Sigmoid colon (tissue), 7 donors: ENCODE data around the gene ZBBX. TPM values are rescaled to one million over a fixed set of nuclear protein-coding genes. Genes with fewer than 3 reads are reported as not detected.

Experiments used
- DNase-seq: peaks from one replicate; pipeline ENCODE4 v3.0.0-alpha.2; 2019
- H3K27ac ChIP-seq, 4 donors: fragments of 200-600 bp; sonication (generic); one replicate each; pipeline ENCODE4 v1.5.1; 2016 to 2019; ENCODE audit warnings: mild to moderate bottlenecking in 1 of 4
- H3K27me3 ChIP-seq, 3 donors: fragments of 200-600 bp; sonication (generic); one replicate each; pipeline ENCODE4 v1.5.1; 2019; ENCODE audit warnings: mild to moderate bottlenecking in 1 of 3
- H3K36me3 ChIP-seq, 4 donors: fragments of 200-600 bp; sonication (generic); one replicate each; pipeline ENCODE4 v1.5.1; 2016 to 2019
- H3K4me1 ChIP-seq, 4 donors: fragments of 200-600 bp; sonication (generic); one replicate each; pipeline ENCODE4 v1.5.1; 2017 to 2019
- H3K4me3 ChIP-seq, 4 donors: fragments of 200-600 bp; sonication (generic); one replicate each; pipeline ENCODE4 v1.5.1; 2017 to 2019; ENCODE audit warnings: mild to moderate bottlenecking in 2 of 4, moderate library complexity in 1 of 4
- H3K9me3 ChIP-seq, 4 donors: fragments of 200-600 bp in 3 of 4; sonication (generic) in 3 of 4; one replicate each; pipeline versions ENCODE4 v1.5.1 to v1.6.1; 2013 to 2019
- CTCF ChIP-seq, 4 experiments: fragments of 450-650 bp in 3 of 4; fragments of 200-600 bp in 1 of 4; IDR thresholded peaks; one replicate each; pipeline ENCODE4 v1.5.1; 2016 to 2019; ENCODE audit warnings: antibody characterized with exemption in 4 of 4, mild to moderate bottlenecking in 3 of 4, moderate library complexity in 2 of 4
- EP300 ChIP-seq, 4 donors: sonication (generic); formaldehyde crosslinking; IDR thresholded peaks; one replicate each; pipeline ENCODE4 v1.6.1; 2017; ENCODE audit warnings: antibody characterized with exemption in 4 of 4
- POLR2A ChIP-seq, 2 donors: fragments of 450-650 bp; IDR thresholded peaks; one replicate each; pipeline ENCODE4 v1.6.1; 2016; ENCODE audit warnings: antibody characterized with exemption in 2 of 2, mild to moderate bottlenecking in 2 of 2, moderate library complexity in 2 of 2
- POLR2AphosphoS5 ChIP-seq, 4 donors: sonication (generic); formaldehyde crosslinking; IDR thresholded peaks; one replicate each; pipeline ENCODE4 v1.6.1; 2017; ENCODE audit warnings: antibody characterized with exemption in 4 of 4
- WGBS, 2 donors: extraction: QIAGEN DNeasy Blood & Tissue Kit; methylation state at CpG; one replicate each; pipeline ENCODE4 v1.1.7; 2013; 5-methylcytosine and 5-hydroxymethylcytosine counted together
- intact Hi-C: fragments of 100-400 bp; cut with DNase I; formaldehyde crosslinking; loops from one replicate; pipeline ENCODE4 v1.15.1; 2023
- polyA plus RNA-seq, 3 donors: library from polyadenylated mRNA; stranded (reverse); fragments of 200-250 nt; gene quantifications; one replicate each; pipeline ENCODE4 v1.2.3, GENCODE V29; 2013
- total RNA-seq, 4 donors: library from RNA; depleted of rRNA; stranded (reverse); fragments of >200 nt; gene quantifications; one replicate each; pipeline ENCODE4 v1.1.0, GENCODE V29; 2016
- donor health status: healthy with polysubstance abuse.
- donor health status: Bipolar disorder and iron deficiency.
- donor health status: healthy.

ZBBX gene
- total and polyA plus RNA-seq, 7 donors: not detected

GRCh38 chr3:167318996-167319615, 61.0 kb downstream of the ZBBX start:
- Histone ChIP-seq H3K4me1 (no peaks in the 10 kb centered on the region), H3K36me3 (no peaks in the 10 kb centered on the region), H3K4me3 (no peak overlapping the region), H3K27me3 (no peaks in the 10 kb centered on the region), H3K27ac (no peak overlapping the region), H3K9me3 (no peaks in the 10 kb centered on the region)
- 27 to 48% methylated on average over 2 of the region's 2 CpGs for WGBS, 2 donors
- intact Hi-C loops: no loop called here
- no peak for DNase-seq
- TF ChIP-seq CTCF (IDR thresholded peaks at IDR 0.05): no peak
- no peak for TF ChIP-seq POLR2AphosphoS5 (IDR thresholded peaks at IDR 0.05)
- TF ChIP-seq POLR2A (IDR thresholded peaks at IDR 0.05): no peak
- TF ChIP-seq EP300 (IDR thresholded peaks at IDR 0.05): no peak

GRCh38 chr3:167318306-167318705, 61.8 kb downstream of the ZBBX start:
- Histone ChIP-seq H3K27me3 (no peaks in the 10 kb centered on the region), H3K36me3 (no peaks in the 10 kb centered on the region), H3K4me1 (no peaks in the 10 kb centered on the region), H3K27ac (no peak overlapping the region), H3K9me3 (no peaks in the 10 kb centered on the region), H3K4me3 (no peak overlapping the region)
- intact Hi-C loops: no loop called here
- DNase-seq: no peak
- no peak for TF ChIP-seq POLR2A (IDR thresholded peaks at IDR 0.05)
- no peak for TF ChIP-seq POLR2AphosphoS5 (IDR thresholded peaks at IDR 0.05)
- TF ChIP-seq EP300 (IDR thresholded peaks at IDR 0.05): no peak
- TF ChIP-seq CTCF (IDR thresholded peaks at IDR 0.05): no peak
- WGBS, 2 donors: 54 to 55% methylated on average over 2 of the region's 2 CpGs

DNA sequence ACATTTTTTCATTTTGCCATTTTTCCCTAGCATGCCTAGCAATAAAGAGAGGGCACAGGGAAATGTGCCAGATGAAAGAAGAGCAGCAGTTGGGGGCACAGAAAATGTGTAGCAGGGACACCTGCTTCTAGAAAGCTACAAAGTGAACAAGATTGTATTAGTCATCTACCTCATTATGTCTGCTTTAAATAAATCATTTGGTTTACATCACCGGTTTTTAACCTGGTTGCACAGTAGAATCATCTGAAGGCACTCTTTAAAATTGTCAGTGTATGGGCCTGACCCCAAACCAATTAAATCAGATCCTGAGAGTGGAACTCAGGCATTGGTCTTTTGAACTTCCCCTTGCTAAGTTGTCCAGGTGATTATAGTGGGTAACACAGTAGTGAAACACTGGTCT, 73.8 kb downstream of the ZBBX start:
- peaks cover 0 to 22% (median 9%) of the 10 kb centered on the region in 4 donors for H3K4me1 ChIP-seq
- H3K9me3 ChIP-seq: no peaks in the 10 kb centered on the region
- H3K36me3 ChIP-seq: no peaks in the 10 kb centered on the region
- H3K4me3 ChIP-seq: no peak overlapping the region
- no peaks in the 10 kb centered on the region for H3K27me3 ChIP-seq
- H3K27ac ChIP-seq: no peak overlapping the region
- TF ChIP-seq EP300 (IDR thresholded peaks at IDR 0.05) (no peak), POLR2AphosphoS5 (IDR thresholded peaks at IDR 0.05) (no peak), POLR2A (IDR thresholded peaks at IDR 0.05) (no peak), CTCF (IDR thresholded peaks at IDR 0.05) (no peak)
- no peak for DNase-seq
- intact Hi-C loops: no loop called here
- 64 to 71% methylated on average over 1 of the region's 1 CpG for WGBS, 2 donors

GRCh38 chr3:167305340-167305890, 74.7 kb downstream of the ZBBX start:
- Histone ChIP-seq H3K9me3 (no peaks in the 10 kb centered on the region), H3K36me3 (no peaks in the 10 kb centered on the region), H3K4me1 (peaks cover 0 to 22% (median 9%) of the 10 kb centered on the region in 4 donors), H3K4me3 (no peak overlapping the region), H3K27me3 (no peaks in the 10 kb centered on the region), H3K27ac (no peak overlapping the region)
- intact Hi-C loops: no loop called here
- 0 to 33% methylated on average over 1 of the region's 1 CpG for whole genome bisulfite sequencing, 2 donors
- no peak for TF ChIP-seq POLR2AphosphoS5 (IDR thresholded peaks at IDR 0.05)
- TF ChIP-seq POLR2A (IDR thresholded peaks at IDR 0.05): no peak
- no peak for TF ChIP-seq EP300 (IDR thresholded peaks at IDR 0.05)
- TF ChIP-seq CTCF (IDR thresholded peaks at IDR 0.05): no peak
- no peak for DNase-seq

- TF ChIP-seq CTCF (IDR thresholded peaks at IDR 0.05) (no peak), EP300 (IDR thresholded peaks at IDR 0.05) (no peak), POLR2AphosphoS5 (IDR thresholded peaks at IDR 0.05) (peak in 3 of 4 donors; percentile 17 to 33 (median 22)), POLR2A (IDR thresholded peaks at IDR 0.05) (no peak)
- H3K9me3 ChIP-seq: no peaks in the 10 kb centered on the region
- no peaks in the 10 kb centered on the region for H3K36me3 ChIP-seq
- H3K27me3 ChIP-seq: no peaks in the 10 kb centered on the region
- peaks cover 0 to 22% (median 10%) of the 10 kb centered on the region in 4 donors for H3K4me1 ChIP-seq
- no peak overlapping the region for H3K4me3 ChIP-seq
- no peak overlapping the region for H3K27ac ChIP-seq
- 40 to 50% methylated on average over 3 of the region's 3 CpGs for WGBS, 2 donors
- intact Hi-C loops: no loop called here
- no peak for DNase-seq
Observed at GRCh38 chr3:167304077-167304476, 76.0 kb downstream of the ZBBX start.
